Kidney glomerular epithelial cell (primary cell): Measurements from ENCODE around the gene PRKN.

Source experiments
- DNase-seq: peaks from one replicate; lab custom pipeline; 2025; lab: John Stamatoyannopoulos, UW

The PRKN gene

GRCh38 chr6:161303628-161304340 lies 1423.8 kb downstream of the PRKN start:
- DNase-seq, result no peak

GRCh38 chr6:161302949-161303348 lies 1424.6 kb downstream of the PRKN start:
- DNase-seq, result no peak

DNA sequence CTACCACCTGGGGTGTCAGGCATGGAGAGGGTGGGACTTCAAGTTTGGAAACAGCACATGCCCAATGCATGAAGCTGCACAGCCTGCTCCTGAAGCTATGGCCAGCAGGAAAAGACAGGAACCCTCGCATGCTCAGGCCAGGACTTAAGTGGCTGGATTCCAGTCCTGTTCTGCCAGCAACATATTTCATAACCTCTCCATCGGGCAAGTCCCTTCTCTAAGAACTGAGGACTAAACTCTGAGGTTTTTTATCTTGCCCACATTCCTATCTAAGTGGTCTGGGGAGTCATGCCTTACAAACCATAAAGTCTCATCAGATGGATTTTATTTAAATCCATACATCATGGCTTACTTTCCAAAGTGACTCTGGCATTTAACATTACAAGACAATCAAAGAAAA lies 1426.2 kb downstream of the PRKN start:
- no peak for DNase-seq

DNA sequence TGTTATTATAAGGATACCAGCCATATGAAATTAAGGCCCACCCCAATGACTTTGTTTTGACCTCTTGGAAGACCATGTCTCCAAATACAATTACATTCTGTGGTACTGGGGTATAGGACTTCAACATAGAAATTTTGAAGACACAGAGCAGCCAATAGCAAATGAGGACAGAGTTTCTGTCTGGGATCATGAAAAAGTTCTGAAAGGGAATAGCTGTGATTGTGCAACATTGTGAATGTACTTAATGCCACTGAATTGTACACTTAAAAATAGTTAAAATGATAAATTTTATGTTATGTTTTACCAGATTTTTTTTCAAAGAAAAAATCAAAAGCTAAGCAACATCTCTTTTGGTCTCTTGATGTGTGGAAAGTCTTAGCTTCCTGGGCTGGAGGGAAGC lies 1426.7 kb downstream of the PRKN start:
- DNase-seq, result no peak

- no peak for DNase-seq
Measured at GRCh38 chr6:161299726-161300125, 1427.8 kb downstream of the PRKN start.
